GM12874 (cell line): Measurements from ENCODE around the gene NUPR2.
A peak's percentile ranks its signal among the peaks of the same experiment; 100 is the strongest.

Source experiments
- CTCF ChIP-seq: IDR thresholded peaks from 2 replicates; pipeline ENCODE4 v1.5.1; 2011; ENCODE audit warnings: low read depth, mild to moderate bottlenecking, control low read depth, low read length, moderate library complexity; ENCODE audit not compliant: insufficient read depth

The NUPR2 gene

DNA sequence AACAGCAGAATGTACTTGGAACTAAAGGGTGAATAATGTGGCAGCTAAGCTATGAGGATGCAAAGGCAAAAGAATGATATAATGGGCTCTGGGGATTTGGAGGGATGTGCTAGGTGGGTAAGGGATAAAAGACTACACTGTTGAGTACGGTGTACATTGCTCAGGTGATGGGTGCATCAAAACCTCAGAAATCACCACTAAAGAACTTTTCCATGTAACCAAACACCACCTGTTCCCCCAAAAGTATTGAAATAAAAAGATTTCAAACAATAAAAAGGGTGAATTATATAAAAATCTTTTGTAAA, 8.3 kb downstream of the NUPR2 start:
- no peak for TF ChIP-seq CTCF

DNA sequence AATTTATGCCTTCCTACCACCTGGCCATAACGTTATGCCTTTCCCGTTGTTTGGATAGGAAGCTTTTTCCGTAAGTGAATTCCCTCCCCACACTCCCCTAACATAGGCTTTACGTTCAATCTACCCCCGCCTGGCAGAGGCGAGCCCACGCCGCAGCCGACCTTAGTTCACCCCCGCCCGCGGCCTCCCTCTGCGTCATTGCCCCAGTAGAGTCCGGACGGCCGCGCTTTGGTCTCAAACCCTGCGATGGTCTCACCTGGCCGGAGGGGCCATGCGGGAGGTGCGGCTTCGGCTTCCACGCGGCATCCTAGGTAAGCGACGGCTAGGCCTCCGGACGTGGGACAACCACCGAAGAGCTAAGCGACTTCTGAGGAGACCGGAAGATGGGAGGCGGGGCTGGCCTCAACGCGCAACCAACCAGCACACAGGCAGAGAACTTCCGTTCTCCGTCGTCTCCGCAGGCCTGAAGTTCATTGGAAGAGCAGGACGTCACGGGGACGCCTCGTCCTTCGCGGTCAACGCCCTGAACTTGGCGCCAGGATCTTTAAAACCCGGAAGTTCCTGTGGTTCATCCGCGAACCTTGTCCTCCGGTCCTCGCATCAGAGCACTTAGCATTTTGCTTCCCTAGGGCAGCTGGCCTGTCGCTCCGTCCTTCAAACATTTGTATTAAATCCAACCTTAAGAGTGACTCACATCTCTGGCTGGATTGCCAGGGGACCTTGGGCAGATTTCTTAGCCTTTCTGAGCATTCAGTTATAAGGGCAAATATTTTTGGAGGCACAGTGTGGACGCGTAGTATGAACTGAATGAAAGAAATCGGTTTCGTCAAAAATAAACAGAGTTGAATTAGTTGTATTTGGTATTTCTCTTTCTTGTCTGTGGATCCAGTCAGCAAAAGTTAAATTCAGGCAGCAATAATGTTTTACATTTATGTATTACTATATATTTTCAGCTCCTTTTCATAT, 9.8 kb downstream of the NUPR2 start, which contains the start of gene CHCHD2:
CHCHD2 (minus strand) TSS at position 369 of the 966 bp plus-strand sequence; CDS start at position 306, 63 bp downstream.
- TF ChIP-seq CTCF = no peak

DNA sequence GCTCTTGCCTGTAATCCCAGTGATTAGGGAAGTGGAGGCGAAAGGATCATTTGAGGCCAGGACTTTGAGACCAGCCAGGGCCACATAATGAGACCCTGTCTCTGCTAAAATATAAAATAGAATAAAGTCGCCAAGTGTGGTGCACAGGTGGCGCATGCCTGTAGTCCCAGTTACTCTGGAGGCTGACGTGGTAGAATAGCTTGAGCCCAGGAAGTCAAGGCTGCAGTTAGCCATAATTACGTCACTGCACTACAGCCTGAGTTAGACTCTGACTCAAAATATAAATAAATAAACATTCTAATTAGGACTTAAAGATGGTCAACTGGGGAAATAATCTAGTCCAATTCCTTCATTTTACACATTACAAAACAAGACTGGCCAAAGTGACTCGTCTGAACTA, 10.7 kb downstream of the NUPR2 start:
- TF ChIP-seq CTCF = no peak

- no peak for TF ChIP-seq CTCF
Measured at GRCh38 chr7:56099653-56100052, 16.6 kb downstream of the NUPR2 start.

DNA sequence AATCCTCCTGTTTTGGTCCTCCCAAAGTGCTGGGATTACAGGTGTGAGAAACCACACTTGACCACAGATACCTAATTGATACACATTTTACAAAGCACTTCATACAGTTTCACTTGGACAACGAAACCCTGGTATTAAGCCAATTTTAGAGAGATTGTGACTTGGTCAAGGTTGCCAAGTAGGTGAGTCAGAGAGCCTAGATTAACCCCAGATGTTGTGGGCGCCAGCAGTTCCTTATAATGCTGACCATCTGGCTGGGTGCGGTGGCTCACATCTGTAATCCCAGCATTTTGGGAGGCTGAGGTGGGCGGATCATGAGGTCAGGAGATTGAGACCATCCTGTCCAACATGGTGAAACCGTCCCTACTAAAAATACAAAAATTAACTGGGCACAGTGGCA, 18.5 kb downstream of the NUPR2 start:
- TF ChIP-seq CTCF = no peak

GRCh38 chr7:56092789-56093531, 23.3 kb downstream of the NUPR2 start, which contains the start of gene PHKG1:
TSS of gene PHKG1 (minus strand) at chr7:56092952. CDS start at chr7:56088941, 4,011 bp downstream.
- TF ChIP-seq CTCF = peak; percentile 27

GRCh38 chr7:56091591-56091990, 24.6 kb downstream of the NUPR2 start:
- no peak for TF ChIP-seq CTCF
